Measurements from ENCODE around the gene TMPRSS11E.
"Not testable (repeated sequence)": the region's sequence is repeated elsewhere in the genome, so short reads cannot be mapped to it uniquely, and the experiment has no call there.

The TMPRSS11E gene

DNA sequence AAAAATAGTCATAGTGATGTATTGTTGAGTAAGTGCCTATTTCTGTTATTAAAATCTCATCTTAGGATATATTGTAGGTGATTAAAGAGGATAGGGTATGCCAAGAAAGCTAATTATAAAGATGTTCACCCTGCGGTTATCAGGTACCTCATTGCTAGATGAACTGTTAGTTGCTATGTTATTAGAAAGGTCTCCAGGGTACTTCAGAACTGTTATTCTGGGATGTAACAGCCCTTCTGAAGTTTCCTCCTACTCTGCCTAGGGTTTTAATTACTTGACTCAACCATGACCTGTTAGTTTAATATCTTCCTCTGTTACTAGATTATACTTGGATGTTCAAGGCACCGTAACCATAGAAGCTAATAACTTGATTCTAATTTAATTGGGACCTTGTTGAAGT lies 15.4 kb downstream of the TMPRSS11E start:
- no peak for FAIRE-seq

DNA sequence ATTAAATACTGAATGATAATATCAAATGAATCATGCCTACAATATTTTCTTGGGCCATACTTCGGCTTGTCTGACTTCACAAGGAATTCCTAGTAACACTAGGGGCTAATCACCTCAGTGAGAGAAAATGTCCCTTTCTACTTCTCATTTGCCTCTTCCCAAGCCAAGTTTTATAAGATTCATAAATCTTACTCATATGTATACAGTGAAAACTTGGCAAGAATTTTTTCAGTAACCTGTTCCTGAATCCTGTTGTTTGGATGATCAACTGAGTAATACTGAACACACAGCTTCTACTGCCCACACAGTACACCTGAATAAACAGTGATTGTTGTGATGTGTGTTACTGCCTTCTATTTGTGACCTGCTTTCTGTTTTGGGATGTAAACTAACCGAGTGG lies 16.5 kb downstream of the TMPRSS11E start:
- no peak for FAIRE-seq

DNA sequence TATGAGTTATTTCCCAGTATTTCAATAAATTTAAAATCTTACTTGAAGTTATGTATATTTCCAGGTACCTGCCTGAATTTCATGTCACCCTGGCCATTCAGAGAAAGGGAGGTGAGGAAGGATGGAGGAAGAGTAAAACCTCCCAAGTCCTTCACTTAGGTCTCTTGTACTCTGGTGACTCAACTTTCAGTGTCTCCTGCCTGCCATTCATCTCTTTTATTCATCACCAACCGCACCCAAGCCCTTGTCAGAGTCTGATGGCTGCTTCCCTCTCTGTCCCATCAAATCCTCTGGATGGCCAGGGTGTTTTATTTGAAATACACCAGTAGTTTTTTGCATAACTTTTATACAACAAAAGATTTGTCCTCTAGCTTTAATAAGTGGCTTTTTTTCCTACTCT lies 17.8 kb downstream of the TMPRSS11E start:
- FAIRE-seq: no peak

DNA sequence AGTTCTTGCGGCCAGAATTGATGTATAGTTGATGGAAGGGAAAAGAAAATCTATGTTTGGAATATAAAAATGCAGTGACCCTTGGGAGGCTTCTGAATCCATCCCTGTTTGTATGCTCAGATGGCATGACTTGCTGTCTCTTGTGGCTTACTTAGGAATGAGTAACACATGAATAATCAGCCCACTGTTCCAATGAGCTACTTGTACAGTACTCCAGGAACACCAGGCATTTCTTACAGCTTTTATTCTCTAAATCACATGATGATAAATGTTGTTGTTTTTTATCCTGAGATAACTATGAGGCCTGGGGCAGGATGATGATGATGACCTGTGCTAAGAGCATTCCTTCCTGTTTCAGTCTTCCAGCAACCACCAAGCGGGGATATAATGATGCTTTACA lies 18.9 kb downstream of the TMPRSS11E start:
- no peak for FAIRE-seq

DNA sequence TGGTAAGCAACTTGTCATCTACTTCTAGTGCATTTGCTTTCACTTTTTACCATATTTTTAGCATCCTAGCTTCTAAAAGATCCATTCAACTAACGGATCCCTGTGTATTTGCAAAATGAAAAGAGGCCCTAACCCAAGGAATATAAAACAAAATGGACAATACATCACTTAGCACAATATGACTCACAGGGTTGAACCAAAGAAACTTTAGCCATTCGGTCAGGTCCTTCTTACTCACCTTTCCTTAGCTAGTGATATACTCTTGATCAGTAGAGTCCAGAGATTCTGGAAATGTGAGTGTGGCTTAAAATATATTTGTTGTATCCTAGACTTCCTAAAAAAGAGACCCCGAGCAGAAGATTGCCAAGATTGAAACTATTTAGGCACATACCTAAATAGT lies 19.5 kb downstream of the TMPRSS11E start:
- FAIRE-seq: no peak

DNA sequence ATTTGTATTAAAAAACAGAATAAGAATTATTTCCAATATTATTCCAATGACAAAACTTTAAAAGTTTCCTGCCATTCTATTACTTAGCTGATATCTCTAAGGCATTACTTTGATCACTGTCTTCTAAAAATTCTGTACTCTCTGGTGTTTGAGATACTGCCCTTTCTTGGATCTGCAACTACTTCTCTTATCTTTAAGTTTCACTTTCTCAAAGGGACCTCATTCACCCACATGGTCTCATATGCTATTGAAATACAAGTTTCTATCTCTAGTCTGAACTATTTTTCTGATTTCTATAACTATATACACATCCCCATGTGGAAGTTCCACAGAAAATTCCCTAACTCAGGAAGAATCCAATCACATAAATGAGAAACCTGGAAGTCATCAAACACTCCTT lies 22.2 kb downstream of the TMPRSS11E start:
- no peak for FAIRE-seq

DNA sequence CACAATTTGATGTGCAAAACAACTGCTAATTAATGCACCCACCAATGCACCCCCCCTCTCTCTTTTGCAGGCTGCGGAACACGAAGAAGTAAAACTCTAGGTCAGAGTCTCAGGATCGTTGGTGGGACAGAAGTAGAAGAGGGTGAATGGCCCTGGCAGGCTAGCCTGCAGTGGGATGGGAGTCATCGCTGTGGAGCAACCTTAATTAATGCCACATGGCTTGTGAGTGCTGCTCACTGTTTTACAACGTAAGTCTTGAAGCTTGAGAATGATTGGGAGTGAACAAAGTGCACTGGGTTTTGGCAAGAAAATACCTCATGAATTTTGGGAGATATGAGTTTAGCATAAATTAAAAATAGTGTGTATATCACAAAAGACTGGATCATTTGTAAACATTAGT lies 28.9 kb downstream of the TMPRSS11E start:
- FAIRE-seq: no peak

DNA sequence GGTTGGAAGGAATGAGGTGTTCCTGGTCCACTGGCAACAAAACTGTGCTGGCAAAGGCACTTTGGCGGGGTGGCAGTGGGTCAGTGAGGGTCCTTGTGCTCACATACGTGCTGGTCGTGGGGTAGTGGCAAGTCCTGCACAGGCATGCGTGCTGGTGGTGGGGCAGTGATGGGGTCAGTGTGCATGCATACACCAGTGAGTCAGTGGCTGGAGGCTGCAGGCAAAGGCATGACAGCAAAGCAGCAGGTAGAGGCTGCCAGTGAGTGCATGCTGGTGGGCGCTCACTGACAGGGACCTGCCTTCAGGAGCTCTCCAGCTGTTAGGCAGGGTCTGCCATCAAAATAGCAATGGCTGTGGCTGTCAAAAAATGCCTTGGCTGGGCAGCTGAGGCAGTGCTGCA lies 42.1 kb downstream of the TMPRSS11E start:
- no peak for FAIRE-seq

DNA sequence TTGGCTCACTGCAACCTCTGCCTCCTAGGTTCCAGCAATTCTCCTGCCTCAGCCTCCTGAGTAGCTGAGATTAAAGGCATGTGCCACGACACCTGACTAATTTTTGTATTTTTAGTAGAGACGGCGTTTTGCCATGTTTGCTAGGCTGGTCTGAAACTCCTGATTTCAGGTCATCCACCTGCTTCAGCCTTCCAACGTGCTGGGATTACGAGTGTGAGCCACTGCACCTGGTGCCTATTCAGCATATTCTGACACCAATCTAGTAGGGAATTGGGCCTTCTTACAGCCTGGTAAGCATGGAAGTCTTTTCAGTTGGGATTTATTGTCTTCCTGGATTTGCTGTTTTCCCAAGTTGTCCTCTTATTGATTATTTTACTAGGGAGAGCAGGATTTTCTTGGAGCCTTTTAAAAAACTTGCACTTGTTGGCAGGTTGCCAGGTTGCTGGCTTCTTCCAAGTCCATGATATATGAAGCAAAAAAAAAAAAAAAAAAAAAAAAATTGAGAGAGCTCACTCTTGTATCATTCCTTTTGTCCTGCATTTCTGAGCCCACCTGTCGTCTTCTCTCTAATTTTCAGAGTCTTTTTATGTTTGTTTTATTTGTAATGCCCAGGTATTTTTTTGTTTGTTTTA lies 43.7 kb downstream of the TMPRSS11E start:
- no peak for FAIRE-seq

DNA sequence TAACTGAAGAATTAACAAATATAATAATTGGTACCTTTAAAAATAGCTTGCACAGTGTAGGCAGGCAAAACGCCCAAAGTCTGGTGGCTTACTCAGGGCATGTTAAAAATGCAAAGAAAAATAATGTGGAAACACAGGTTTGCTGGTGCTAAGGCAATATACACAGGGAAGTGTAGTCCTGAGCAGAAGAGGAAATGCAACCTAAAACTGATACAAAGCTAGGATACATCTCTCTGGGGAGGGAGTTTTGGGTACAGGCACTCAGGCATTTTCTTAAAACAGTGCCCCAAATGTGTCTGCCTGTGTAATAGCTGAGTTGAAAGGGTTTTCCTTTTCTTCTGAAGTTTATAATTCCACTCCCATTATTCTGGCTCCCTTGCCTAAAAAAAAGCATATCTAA lies 47.4 kb downstream of the TMPRSS11E start:
- no peak for FAIRE-seq

DNA sequence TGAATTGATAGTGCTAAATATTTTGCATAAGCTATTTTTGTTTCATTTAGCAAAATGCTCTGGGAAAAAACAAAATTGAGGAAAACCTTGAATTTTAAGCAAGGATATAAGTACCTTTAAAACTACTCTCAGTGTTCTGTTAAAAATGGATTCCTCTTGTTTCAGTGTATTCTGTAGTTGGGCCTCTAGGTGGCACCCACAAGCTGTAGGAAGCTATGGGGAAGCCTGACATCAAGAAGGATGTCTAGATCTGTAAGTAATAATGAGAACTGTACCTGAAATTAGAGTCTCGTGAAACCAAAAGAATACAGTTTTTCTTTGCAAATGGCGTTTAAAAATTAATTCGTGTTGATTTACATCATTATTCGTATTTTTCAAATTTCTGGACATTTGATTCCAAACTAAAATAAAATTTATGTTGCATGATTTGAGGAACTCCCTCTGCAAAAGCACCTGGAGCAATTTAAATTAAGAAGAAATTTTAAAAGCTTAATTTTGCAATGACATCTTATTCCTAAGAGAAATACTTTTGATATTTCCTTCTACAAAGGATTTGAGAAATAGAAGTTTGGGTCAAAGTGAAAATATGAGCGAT lies 51.2 kb downstream of the TMPRSS11E start:
- peak; percentile 72 for FAIRE-seq

DNA sequence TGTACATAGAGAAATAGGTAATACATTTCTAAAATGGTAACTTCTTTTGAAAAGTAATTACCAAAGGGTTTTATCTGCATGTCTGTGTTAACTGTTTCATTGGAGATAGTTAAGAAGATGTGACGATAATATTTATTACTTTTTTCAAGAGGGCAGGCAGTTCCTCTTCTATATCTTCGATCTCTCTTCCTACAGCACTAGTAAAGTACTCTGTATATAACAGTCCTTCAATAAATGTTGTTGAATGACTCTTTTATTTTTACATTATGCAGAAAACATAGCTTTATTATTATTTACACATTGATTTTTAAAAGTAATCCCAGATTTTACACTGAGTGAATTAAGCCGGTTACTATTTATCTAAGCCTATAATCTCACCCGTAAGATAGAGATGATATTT lies 51.8 kb downstream of the TMPRSS11E start:
- FAIRE-seq: no peak

DNA sequence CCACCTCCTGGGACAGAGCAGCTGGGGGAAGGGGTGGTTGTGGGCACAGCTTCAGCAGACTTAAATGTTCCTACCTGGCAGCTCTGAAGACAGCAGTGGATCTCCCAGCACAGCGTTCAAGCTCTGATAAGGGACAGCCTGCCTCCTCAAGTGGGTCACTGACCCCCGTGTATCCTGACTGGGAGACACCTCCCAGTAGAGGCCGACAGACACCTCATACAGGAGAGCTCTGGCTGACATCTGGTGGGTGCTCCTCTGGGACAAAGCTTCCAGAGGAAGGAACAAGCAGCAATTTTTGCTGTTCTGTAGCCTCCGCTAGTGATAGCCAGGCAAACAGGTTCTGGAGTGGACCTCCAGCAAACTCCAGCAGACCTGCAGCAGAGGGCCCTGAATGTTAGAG lies 56.2 kb downstream of the TMPRSS11E start:
- not testable (repeated sequence) for FAIRE-seq

DNA sequence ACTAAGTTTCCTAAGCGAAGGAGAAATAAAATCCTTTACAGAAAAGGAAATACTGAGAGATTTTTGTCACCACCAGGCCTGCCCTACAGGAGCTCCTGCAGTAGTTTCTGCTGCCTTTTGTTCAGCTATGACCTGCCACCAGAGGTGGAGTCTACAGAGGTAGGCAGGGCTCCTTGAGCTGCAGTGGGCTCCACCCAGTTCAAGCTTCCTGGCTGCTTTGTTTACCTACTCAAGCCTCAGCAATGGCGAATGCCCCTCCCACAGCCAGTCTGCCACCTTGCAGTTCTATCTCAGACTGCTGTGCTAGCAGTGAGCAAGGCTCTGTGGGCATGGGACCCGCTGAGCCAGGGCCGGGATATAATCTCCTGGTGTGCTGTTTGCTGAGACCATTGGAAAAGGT lies 57.6 kb downstream of the TMPRSS11E start:
- not testable (repeated sequence) for FAIRE-seq

DNA sequence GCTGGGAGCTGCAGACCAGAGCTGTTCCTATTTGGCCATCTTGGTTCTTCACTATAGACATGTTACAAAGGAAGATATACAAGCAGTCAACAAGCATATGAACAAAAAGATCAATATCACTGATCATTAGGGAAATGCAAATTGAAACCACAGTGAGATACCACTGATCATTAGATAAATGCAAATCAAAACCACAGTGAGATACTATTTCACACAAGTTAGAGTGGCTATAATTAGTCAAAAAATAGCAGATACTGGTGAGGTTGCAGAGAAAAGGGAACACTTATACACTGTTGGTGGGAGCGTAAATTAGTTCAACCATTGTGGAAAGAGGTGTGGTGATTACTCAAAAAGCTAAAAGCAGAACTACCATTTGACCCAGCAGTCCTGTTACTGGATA lies 58.2 kb downstream of the TMPRSS11E start:
- FAIRE-seq: not testable (repeated sequence)

DNA sequence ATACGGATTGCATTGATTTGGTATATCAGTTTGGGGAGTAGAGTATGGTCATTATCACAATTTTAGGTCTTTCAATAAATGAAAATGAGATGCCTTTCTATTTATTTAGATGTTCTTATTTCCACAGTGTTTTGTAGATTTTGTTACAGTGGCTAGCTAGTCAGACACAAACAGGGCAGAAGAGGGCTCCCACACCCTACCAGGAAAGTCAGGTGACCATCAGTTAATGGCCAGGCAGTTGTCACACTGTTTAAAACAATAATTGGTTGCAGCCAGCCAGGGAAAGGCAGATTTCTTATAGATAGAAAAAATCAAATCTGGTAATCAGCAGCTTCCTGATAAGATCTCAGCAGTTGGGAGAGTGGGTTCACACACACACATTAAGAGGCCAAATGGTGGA lies 71.6 kb downstream of the TMPRSS11E start:
- FAIRE-seq: no peak

DNA sequence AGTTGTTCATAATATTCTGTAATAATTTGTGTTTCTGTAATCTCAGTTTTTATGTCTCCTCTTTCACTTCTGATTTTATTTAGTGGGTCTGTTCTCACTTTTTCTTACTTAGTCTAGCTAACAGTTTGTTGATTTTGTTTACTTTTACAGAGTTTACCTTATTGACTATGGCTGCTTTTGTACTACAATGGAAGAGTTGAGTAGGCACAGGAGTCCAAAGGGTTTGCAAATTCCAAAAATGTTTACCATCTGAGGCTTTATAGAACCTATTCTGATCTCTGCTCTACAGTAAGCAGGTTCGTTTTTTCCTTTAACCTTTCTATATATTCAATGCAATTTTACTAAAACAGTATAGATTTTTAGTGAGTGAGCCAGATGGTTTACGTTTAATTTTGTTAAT lies 73.7 kb downstream of the TMPRSS11E start:
- no peak for FAIRE-seq

DNA sequence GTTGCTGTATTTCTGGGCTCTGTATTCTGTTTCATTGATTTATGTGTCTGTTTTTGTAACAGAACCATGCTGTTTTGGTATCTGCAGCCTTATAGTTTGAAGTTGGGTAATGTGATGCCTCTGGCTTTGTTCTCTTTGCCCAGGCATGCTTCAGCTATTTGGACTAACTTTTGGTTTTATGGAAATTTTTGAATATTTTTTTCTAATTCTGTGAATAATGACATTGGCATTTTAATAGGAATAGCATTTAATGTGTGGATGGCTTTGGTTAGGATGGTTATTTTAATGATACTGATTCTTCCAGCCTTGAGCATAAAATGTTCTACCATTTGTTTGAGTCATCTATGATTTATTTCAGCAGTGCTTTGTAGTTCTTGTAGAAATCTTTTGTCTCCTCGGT lies 75.0 kb downstream of the TMPRSS11E start:
- not testable (repeated sequence) for FAIRE-seq

DNA sequence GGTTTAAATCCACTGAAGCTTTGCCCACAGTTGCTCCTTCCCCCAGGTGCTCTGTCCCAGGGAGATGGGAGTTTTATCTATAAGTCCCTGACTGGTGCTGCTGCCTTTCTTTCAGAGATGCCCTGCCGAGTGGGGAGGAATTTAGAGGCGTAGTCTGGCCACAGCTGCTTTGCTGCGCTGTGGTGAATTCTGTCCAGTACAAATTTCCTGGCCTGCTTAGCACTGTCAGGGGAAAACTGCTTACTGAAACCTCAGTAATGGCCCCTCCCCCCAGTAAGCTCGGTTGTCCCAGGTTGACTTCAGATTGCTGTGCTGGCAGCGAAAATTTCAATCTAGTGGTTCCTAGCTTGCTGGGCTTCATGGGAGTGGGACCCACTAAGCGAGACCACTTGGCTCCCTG lies 88.7 kb downstream of the TMPRSS11E start:
- no peak for FAIRE-seq

DNA sequence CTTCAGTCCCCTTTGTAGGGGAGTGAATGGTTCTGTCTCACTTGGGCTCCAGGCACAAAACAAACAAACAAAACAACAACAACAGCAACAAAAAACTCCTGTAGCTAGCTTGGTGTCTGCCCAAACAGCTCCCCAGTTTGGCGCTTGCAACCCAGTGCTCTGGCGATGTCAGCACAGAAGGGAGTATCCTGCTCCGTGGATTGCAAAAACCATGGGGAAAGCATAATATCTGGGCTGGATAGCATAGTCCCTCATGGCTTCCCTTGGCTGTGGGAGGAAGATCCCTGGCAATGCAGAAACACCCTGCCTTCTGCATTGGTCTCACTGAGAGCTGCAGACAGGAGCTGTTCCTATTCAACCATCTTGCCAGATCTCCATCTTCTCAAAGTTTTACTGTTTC lies 89.1 kb downstream of the TMPRSS11E start:
- FAIRE-seq: no peak

DNA sequence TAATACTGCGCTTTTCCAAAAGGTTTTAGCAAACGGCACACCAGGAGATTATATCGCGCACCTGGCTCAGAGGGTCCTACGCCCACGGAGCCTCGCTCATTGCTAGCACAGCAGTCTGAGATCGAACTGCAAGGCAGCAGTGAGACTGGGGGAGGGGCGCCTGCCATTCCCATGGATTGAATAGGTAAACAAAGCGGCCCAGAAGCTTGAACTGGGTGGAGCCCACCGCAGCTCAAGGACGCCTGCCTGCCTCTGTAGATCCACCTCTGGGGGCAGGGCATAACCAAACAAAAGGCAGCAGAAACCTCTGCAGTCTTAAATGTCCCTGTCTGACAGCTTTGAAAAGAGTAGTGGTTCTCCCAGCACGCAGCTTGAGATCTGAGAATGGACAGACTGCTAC lies 95.5 kb downstream of the TMPRSS11E start:
- not testable (repeated sequence) for FAIRE-seq
